ENCODE measurements around the gene TDRD9.

The TDRD9 gene

GRCh38 chr14:104085032-104085888 lies 157.0 kb downstream of the TDRD9 start, which contains the start of gene ASPG:
Gene ASPG (plus strand): TSS chr14:104085700. CDS start chr14:104085771, 71 bp downstream.
- FAIRE-seq: no peak
- no peak for DNase-seq (ENCODE audit: extremely low spot score, insufficient read length, low read depth)

DNA sequence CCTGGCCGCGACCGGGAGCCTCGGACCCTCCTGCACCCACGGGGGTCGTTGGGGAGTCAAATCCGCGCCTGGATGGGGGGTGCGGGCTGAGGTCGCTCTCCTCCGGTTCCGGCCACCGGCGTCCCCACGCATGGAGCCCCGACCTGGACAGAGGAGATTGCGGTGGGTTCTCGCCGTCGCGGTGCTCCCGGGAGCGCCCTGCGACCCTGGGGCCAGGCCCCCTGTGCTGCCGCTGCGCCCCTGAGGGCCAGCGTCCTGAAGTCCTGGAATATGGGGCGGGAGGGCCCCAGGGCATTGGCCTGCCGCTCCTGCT lies 157.6 kb downstream of the TDRD9 start:
- DNase-seq (ENCODE audit: extremely low spot score, insufficient read length, low read depth) (no peak), FAIRE-seq (no peak)

GRCh38 chr14:104086210-104086660 lies 158.0 kb downstream of the TDRD9 start:
- DNase-seq (ENCODE audit: extremely low spot score, insufficient read length, low read depth) (no peak), FAIRE-seq (no peak)

- FAIRE-seq: no peak
- DNase-seq (ENCODE audit: extremely low spot score, insufficient read length, low read depth): no peak
These were observed 158.6 kb downstream of the TDRD9 start for GRCh38 chr14:104086661-104087461.

DNA sequence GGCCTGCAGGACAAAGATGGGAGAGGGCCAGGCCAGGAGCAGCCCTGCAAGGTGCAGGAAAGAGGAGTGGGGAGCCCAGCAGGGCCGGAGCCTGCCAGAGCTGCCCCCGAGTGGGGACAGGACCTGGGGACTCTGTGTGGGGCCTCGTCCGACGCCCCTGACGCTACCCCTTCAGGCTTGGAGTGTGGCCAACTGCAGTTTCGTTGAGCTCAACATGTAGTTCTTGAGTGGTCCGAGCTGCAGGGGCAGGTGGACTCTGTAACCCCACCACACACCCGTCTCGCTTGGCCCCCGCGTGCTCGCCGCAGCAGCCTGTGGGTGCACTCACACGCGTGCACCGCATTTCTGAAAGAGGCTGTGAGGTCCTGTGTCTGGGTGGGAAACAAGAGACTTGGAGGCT lies 159.2 kb downstream of the TDRD9 start:
- FAIRE-seq (no peak), DNase-seq (ENCODE audit: extremely low spot score, insufficient read length, low read depth) (no peak)

DNA sequence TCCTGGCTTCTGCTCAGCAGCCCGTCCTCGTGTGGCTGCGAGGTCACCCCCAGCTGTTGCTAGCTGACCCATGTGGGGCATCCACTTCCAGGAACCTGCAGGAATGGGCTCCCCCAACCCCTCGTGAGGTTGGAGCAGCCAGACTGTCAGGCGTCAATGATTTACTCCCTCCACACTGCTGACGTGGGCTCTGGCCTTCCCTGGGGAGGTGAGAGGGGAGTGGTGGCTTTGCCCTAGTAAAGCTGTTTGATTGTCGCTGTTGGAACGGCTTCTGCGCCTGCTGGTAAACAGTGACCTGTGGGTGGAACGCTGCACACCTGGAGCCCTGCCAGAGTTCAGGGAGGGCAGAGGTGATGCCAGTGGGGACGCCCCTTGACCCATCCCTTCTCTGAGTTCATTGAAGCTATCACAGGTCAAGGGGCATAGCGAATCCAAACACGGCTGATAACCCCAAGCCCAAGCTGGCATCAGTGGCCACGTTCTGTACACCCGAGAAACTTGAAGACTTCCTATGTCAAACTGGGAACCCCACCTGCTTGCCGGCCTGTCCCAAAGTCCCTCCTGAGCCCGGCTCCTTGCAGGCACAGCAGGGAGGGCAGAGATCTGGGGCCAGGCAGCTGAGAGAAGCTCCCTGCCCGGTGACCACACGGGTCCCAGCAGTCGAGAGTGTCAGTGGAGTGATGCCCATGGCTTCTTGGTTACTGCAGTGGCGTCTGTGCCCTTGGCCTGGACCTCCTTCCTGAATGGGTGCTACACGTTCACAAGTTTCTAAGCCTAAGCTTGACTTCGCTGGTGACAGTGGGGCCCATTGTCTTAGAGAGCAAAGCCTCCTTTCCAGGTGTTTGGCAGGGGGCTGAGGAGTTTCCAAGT lies 160.0 kb downstream of the TDRD9 start:
- DNase-seq (ENCODE audit: extremely low spot score, insufficient read length, low read depth): no peak
- FAIRE-seq: no peak

DNA sequence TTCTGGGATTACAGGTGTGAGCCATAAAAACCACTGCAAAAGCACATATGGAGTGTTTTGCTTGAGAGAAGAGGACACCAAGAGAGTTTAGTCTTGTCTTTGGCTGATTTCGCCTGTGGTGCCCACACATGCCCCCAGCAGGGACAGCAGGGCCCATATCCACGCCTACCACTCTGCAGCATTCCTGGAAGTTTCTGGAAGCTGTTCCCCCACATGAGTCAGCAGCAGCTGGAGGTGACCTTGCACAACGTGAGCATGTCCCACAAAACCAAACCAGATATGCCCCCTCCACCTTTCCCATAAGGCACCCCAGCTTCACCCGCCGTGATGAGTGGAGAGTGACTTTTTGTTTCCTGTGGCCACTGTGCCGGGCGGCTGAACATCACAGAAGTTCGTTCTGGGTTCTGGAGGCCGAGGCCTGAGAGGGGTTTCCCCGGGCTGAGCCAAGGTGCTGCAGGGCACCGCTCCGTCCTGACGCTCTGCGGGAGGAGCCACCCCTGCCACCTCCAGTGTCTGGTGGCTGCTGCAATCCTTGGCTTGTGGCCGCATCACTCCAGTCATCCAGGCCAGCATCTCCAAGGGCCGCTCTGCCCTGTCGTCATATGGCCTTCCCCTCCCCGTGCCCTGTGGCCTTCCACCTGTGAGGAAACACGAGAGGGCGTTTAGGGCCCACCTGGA lies 162.0 kb downstream of the TDRD9 start:
- DNase-seq (ENCODE audit: extremely low spot score, insufficient read length, low read depth): no peak
- no peak for FAIRE-seq

- FAIRE-seq (no peak), DNase-seq (ENCODE audit: extremely low spot score, insufficient read length, low read depth) (no peak)
These were observed 163.0 kb downstream of the TDRD9 start for GRCh38 chr14:104091061-104091926.

DNA sequence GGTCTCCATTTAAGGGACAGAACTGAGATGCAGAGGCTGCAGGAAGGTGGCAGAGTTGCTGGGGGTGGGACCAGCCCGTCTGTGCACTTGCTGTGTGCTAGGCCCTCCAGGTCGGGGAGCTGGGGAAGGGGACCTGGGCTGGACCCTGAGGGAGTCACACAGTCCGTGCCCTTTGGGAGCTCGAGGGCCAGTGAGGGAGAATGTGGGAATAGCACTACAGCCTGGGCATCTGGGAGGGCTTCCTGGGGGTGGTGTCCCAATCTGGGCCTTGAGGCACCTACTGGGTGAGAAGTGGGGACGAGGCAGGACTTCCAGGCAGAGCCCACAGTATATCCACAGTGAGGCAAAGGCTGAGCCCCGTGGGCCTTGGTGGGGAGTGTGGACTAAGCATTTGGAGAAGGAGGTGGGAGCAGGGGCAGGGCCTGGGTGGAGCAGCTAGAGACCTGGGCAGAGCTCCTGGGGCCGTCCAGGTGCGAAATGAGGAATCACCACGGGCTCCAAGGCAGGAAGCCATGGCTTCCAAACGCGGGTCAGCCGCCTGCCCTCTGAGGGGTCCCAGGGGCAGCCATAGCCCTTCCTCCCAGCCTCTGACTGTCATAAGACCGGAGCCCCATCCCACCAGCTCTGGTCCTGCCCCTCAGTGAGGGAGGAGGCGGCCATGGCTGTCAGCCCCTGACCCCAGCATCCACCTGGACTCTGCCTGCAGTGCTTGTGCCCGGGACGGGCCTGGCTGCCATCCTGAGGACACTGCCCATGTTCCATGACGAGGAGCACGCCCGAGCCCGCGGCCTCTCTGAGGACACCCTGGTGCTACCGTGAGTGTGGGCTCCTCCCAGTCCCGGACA lies 163.9 kb downstream of the TDRD9 start:
- DNase-seq (ENCODE audit: extremely low spot score, insufficient read length, low read depth): no peak
- FAIRE-seq: no peak

DNA sequence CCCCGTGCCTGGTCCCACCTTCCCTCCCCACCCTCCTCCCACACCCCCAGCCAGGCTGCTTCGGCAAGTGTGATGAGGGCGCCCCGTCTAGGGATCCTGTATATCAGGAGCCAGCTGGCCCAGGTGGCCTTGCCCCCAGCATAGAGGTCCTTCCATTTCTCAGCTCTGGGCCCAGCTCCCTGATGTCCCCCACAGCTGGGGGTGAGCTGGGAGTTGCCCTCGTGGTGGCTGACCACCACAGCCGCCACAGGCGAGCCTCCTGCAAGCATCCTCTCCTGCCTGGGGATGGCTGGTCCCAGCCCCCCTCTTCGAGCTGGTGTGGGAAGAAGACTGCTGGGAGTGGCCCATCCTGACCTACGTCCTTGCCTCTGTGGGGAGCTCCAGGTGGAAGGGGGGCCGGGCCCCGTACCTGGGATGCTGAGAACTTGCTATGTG lies 164.7 kb downstream of the TDRD9 start:
- FAIRE-seq: no peak

DNA sequence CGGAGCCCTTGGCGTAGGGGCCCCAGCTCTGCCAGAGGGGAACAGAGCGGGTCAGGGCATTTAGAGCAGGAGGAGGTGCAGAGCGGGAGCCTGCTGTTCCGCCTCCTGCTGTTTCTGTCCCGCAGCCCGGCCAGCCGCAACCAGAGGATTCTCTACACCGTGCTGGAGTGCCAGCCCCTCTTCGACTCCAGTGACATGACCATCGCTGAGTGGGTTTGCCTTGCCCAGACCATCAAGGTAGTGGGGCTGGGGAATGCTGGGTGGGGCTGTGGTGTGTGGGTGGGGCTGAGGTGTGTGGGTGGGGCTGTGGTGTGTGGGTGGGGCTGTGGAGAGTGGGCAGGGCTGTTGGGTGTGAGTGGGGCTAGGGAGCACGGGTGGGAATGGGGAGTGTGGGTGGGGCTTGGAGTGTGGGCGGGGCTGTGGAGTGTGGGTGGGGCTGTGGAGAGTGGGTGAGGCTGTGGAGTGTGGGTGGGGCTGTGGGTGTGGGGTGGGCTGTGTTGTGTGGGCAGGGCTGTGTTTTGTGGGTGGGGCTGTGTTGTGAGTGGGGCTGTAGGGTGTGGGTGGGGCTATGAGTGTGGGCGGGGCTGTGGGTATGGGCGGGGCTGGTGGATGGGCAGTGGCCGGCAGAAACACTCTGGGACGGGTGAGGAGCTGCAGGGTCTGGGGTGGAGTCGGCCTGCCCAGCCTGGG lies 165.3 kb downstream of the TDRD9 start:
- FAIRE-seq: no peak
- DNase-seq (ENCODE audit: extremely low spot score, insufficient read length, low read depth): no peak

More for the DNA sequence above, 164.7 kb downstream of the TDRD9 start:
- DNase-seq (ENCODE audit: extremely low spot score, insufficient read length, low read depth): no peak

DNA sequence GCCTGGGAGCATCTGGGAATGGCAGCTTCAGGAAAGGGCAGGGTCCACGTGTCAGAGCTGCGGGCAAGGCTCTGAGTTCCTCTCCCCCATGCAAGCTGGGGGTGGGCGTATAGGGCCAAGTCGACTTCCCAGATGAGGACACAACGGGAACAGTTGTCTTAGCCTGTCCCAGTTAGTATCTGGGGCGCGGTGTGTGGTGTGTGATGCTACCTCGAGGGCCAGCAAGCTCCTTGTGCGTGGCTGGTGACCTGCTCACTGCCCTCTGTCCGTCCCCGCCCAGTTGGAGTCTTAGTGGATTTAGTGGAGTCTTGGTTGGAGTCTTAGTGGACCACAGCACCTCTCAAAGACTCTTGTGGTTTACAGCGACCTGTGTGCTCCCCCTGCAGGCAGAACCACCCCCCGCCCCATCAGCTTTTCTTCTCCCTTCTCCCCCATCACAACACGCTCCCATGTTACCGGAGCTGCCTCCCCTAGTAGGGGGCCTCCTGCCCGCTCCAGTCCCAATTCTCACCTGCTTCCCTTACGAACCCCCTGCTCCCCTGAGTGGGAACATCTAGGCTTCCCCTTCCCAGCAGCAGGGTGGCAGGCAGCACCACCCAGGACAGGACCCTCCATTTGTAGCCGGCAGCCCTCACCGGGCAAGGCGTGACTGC lies 165.9 kb downstream of the TDRD9 start:
- FAIRE-seq: no peak
- DNase-seq (ENCODE audit: extremely low spot score, insufficient read length, low read depth): no peak

GRCh38 chr14:104094709-104095425 lies 166.6 kb downstream of the TDRD9 start:
- DNase-seq (ENCODE audit: extremely low spot score, insufficient read length, low read depth) (peak; percentile 48), FAIRE-seq (no peak)

GRCh38 chr14:104095426-104096310 lies 167.4 kb downstream of the TDRD9 start:
- FAIRE-seq: no peak
- DNase-seq (ENCODE audit: extremely low spot score, insufficient read length, low read depth): no peak

DNA sequence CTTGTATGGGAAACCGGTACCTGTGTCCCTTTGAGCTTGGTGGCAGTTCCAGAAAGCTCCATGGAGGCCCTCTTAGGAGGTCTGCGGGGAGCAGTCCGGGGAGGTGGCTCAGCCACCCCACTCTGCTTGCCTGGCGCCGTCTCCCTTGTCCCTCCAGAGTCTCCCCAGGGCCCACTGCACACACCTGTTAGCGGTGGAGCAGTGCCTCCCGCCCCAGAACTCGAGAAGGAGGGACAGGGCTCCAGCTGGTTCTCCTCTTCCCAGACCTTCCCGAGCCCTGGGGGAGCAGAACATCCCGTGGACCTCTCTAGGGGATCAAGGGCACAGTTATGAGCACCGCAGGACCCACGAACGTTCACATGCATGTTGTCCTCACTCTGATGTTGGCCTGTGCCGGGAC lies 168.1 kb downstream of the TDRD9 start:
- DNase-seq (ENCODE audit: extremely low spot score, insufficient read length, low read depth) (no peak), FAIRE-seq (no peak)

Measured in GM18507 (cell line).